Activated naive CD4-positive, alpha-beta T cell treated with anti-CD3 and anti-CD28 coated beads, Interleukin-2, amount 50 U/mL, for 16 hours (primary cell): ENCODE results near the gene ADGRV1.
"Not testable (repeated sequence)": the region's sequence is repeated elsewhere in the genome, so short reads cannot be mapped to it uniquely, and the experiment has no call there.

Experiments
- DNase-seq: peaks from one replicate; pipeline ENCODE4 v3.0.0-alpha.2; 2020

The ADGRV1 gene

DNA sequence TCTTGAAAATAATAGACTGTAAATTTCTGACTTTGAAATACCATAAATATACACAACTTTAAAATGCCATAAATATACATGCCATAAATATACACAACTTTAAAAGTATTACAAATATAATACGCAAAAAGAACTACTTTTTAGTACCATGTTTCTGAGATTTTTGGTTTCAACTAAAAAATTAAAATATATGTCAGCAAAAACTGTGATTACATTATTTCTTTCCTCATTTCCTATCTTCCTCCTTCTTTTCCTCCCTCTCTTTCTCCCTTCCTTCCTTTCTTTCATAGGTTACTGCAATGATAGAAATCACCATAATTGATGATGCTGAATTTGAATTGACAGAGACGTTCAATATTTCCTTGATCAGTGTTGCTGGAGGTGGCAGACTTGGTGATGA is 200.5 kb downstream of the ADGRV1 start:
- DNase-seq: no peak

DNA sequence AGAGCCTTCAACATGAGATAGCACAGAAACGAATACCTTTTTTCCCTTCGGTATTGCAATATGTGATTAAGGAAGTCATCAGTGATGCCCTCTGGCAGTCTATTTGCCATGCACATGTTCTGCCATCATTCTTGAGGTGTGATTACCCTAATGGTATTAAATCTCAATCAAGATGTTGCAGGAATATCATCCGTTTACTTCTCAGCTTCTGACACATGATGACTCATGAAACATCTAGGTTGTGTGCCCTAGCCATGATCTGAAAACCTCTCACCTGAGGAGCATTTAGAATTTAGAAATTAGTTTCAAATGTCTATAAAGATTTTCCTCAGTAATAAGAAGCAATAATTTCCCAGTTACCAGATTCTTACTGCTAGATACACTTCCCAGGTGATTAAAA is 209.1 kb downstream of the ADGRV1 start:
- DNase-seq: no peak

DNA sequence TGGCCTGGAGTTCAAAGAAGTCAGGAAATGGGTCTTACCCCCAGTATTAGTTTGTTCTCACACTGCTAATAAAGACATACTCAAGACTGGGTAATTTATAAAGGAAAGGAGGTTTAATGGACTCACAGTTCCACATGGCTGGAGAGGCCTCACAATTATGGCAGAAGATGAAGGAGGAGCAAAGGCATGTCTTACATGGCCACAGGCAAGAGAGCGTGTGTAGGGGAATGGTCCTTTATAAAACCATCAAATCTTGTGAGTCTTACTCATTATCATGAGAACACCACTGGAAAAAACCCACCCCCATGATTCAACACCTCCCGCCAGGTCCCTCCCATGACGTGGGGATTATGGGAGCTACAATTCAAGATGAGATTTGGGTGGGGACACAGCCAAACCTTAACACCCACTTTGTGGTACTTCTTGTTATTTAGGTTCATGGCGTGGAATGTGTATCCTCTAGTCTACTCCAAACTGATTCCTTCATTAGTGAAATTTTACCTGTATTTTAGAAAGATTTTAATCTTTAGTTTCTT is 211.5 kb downstream of the ADGRV1 start:
- not testable (repeated sequence) for DNase-seq

DNA sequence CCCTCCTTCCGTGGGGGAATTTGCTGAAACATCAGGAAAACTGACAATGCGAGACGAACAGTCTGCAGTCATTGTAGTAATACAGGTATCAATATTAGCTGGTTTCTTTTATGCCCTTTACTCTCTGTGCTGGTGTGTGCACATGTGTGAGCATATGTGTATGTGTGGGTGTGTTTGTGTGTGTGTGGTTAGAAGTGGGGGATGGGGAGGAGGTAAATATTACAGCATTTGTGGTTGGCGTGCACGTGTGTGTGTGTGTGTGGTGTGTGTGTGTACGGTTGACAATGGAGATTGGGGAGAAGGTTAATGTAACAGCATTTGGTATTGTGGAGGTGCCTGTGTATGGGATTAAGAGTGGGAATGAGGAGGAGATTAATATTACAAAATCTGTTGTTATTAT is 219.4 kb downstream of the ADGRV1 start:
- no peak for DNase-seq

DNA sequence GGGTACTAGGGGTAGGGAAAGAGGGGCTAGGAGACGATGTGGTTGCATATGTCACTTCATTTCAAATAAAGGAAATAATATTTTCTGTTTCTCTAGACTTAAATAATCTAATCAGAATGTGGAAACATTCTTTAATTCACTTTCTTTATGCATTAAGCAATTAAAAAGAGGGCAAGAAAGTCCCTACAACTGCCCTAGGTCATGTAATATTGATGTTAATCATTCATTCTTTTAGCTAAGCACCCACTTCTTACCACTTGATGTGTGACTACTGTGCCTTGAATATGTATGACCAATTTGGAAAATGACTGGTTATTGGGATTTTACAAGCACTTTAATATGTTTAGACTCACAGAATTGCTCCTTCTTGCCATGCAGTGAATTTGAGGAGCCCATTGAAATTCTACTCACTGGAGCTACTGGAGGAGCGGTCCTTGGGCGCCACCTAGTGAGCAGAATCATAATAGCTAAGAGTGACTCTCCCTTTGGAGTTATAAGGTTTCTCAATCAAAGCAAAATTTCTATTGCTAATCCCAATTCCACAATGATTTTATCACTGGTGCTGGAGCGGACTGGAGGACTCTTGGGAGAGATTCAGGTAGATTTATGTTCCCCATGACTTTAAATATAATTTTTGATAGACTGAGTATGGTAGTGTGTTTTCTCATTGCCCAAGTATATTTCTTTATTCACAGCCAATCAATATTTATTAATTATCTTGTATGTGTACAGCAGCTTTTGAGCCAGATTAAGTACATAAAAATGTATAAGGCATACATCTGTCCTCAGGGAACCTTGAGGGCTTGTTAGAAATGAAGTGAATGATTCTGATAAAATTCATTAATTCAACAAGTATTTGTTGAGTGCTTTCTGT is 225.1 kb downstream of the ADGRV1 start:
- DNase-seq: peak; percentile 63

GRCh38 chr5:90786756-90787155 is 228.2 kb downstream of the ADGRV1 start:
- DNase-seq: no peak

GRCh38 chr5:90792725-90793124 is 234.1 kb downstream of the ADGRV1 start:
- DNase-seq: no peak

DNA sequence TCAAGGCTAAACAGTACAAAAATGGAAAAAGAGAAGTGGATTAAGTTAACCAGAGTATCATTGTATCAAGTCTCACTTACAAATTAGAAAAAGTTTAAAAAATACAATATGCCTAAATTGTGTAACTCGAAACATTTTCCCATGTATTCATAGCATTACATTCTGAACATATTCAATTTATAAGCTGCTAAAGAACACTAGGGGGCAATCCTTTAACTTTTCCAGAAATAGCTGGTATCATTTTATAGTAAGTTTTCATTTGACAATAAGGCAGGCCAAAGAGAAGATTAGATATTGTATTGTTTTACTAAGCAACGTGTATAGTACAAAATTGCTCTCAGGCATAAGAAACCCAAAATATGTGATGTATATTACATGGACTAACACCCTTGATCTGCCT is 234.6 kb downstream of the ADGRV1 start:
- DNase-seq: no peak

- DNase-seq: not testable (repeated sequence)
Observed at GRCh38 chr5:90796919-90797318, 238.3 kb downstream of the ADGRV1 start.

GRCh38 chr5:90800082-90800481 is 241.5 kb downstream of the ADGRV1 start:
- DNase-seq: not testable (repeated sequence)

DNA sequence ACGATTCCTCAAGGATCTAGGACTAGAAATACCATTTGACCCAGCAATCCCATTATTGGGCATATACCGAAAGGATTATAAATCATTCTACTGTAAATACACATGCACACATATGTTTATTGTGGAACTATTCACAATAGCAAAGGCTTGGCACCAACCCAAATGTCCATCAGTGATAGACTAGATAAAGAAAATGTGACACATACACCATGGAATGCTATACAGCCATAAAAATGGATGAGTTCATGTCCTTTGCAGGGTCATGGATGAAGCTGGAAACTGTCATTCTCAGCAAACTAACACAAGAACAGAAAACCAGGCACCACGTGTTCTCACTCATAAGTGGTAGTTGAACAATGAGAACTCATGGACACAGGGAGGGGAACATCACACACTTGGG is 241.9 kb downstream of the ADGRV1 start:
- DNase-seq: not testable (repeated sequence)

- DNase-seq: no peak
Observed at GRCh38 chr5:90802474-90803317, 244.1 kb downstream of the ADGRV1 start.

DNA sequence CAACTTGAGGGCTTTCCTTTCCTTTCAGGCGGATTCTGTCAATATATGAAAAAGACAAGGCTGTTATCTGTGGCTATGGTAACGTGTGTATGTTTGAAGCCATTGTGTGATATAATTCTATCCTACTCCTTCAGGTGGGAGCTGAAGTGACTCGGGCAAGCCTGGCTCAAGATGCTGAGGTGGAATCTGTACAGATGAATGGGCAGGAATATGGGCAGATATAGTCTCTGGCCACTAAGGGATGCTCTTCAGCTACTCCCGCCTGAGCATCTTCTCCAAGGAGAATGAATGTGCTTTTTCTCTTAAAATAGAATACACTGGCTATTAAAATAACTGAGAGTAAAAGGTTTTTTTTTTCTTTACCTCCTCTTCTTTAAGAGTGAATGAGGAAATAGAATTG is 244.8 kb downstream of the ADGRV1 start:
- no peak for DNase-seq

- DNase-seq: no peak
Observed at GRCh38 chr5:90803876-90804275, 245.3 kb downstream of the ADGRV1 start.

- DNase-seq: no peak
Observed at GRCh38 chr5:90807496-90807895, 248.9 kb downstream of the ADGRV1 start.

GRCh38 chr5:90809311-90810056 is 250.9 kb downstream of the ADGRV1 start:
- no peak for DNase-seq

DNA sequence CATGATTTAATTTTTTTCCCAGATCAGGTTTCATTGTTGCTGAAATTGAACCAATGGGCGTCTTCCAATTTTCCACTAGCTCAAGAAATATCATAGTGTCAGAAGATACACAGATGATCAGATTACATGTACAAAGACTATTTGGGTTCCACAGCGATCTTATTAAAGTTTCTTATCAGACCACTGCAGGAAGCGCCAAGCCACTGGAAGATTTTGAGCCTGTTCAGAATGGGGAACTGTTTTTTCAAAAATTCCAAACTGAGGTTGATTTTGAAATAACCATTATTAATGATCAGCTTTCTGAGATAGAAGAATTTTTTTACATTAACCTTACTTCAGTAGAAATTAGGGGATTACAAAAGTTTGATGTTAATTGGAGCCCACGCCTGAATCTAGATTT is 251.6 kb downstream of the ADGRV1 start:
- no peak for DNase-seq

- DNase-seq: no peak
Observed at GRCh38 chr5:90813392-90813791, 254.8 kb downstream of the ADGRV1 start.

DNA sequence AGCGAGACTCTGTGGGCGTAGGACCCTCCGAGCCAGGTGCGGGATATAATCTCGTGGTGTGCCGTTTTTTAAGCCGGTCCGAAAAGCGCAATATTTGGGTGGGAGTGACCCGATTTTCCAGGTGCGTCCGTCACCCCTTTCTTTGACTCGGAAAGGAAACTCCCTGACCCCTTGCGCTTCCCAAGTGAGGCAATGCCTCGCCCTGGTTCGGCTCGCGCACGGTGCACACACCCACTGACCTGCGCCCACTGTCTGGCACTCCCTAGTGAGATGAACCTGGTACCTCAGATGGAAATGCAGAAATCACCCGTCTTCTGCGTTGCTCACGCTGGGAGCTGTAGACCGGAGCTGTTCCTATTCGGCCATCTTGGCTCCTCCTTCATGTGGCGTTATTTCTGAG is 263.5 kb downstream of the ADGRV1 start:
- not testable (repeated sequence) for DNase-seq

- DNase-seq: no peak
Observed at GRCh38 chr5:90824436-90824835, 265.8 kb downstream of the ADGRV1 start.

GRCh38 chr5:90830058-90830457 is 271.5 kb downstream of the ADGRV1 start:
- no peak for DNase-seq

GRCh38 chr5:90833753-90834152 is 275.2 kb downstream of the ADGRV1 start:
- no peak for DNase-seq

- no peak for DNase-seq
Observed at GRCh38 chr5:90834711-90835110, 276.1 kb downstream of the ADGRV1 start.
